ENCODE measurements around the gene VPS4A. TPM values are rescaled to one million over a fixed set of nuclear protein-coding genes. Genes with fewer than 3 reads are reported as not detected.

The VPS4A gene
- polyA plus RNA-seq, 1 donor from 2014 or later: 46.3 TPM

DNA sequence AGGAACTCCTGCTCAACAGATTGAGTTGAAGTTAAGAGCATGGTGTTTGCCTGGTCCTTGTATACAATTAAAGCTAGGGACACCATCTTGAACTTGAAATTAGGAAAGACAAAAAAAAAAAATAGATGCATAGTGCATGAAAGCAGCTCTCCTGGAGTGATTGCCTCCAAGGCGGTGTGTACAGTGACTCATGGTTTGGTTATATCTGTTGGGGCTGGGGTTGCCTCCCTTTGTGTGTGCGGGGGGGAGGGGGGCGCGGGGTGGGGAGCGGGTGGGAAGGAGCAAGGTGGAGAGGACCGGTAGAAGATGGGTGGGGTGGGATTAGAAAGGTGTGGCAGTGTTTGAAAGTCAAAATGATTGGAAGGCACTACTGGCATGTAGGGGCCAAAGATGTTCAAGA is 37.1 kb downstream of the VPS4A start:
- Histone ChIP-seq H3K27me3 (ENCODE audit: insufficient read depth, low read depth, low read length) (no peaks in the 10 kb centered on the region), H2AFZ (ENCODE audit: low read depth, low read length) (no peak overlapping the region), H3K4me3 (ENCODE audit: low read length) (no peak overlapping the region), H3K79me2 (replicated peaks; ENCODE audit: insufficient read depth, low read length) (no peaks in the 10 kb centered on the region), H3K27ac (ENCODE audit: low read length) (no peak overlapping the region), H3K9me2 (ENCODE audit: insufficient read depth, low read length) (no peaks in the 10 kb centered on the region), H3F3A (ENCODE audit: insufficient read depth, low read length, poor library complexity, severe bottlenecking) (no peaks in the 10 kb centered on the region), H4K20me1 (ENCODE audit: insufficient read depth) (no peaks in the 10 kb centered on the region), H3K9me3 (ENCODE audit: low read length) (no peaks in the 10 kb centered on the region), H3K36me3 (ENCODE audit: insufficient read depth, low read length) (no peaks in the 10 kb centered on the region), H3K4me2 (ENCODE audit: low read length) (no peak overlapping the region), H3K9ac (ENCODE audit: low read length) (no peak overlapping the region)
- TF ChIP-seq EZH2 (IDR thresholded peaks at IDR 0.05; ENCODE audit: borderline replicate concordance, insufficient read depth, low read length, poor library complexity, severe bottlenecking) (no peak), POLR2AphosphoS5 (IDR thresholded peaks at IDR 0.05) (no peak), EP300 (conservative IDR thresholded peaks at IDR 0.05; ENCODE audit: poor library complexity, severe bottlenecking) (no peak), SMC3 (conservative IDR thresholded peaks at IDR 0.05; ENCODE audit: poor library complexity) (no peak), MXI1 (conservative IDR thresholded peaks at IDR 0.05; ENCODE audit: poor library complexity, severe bottlenecking) (no peak), RAD21 (conservative IDR thresholded peaks at IDR 0.05) (no peak), TAF1 (IDR thresholded peaks at IDR 0.05; ENCODE audit: low read depth) (no peak)
- TF ChIP-seq, protein P1, sequence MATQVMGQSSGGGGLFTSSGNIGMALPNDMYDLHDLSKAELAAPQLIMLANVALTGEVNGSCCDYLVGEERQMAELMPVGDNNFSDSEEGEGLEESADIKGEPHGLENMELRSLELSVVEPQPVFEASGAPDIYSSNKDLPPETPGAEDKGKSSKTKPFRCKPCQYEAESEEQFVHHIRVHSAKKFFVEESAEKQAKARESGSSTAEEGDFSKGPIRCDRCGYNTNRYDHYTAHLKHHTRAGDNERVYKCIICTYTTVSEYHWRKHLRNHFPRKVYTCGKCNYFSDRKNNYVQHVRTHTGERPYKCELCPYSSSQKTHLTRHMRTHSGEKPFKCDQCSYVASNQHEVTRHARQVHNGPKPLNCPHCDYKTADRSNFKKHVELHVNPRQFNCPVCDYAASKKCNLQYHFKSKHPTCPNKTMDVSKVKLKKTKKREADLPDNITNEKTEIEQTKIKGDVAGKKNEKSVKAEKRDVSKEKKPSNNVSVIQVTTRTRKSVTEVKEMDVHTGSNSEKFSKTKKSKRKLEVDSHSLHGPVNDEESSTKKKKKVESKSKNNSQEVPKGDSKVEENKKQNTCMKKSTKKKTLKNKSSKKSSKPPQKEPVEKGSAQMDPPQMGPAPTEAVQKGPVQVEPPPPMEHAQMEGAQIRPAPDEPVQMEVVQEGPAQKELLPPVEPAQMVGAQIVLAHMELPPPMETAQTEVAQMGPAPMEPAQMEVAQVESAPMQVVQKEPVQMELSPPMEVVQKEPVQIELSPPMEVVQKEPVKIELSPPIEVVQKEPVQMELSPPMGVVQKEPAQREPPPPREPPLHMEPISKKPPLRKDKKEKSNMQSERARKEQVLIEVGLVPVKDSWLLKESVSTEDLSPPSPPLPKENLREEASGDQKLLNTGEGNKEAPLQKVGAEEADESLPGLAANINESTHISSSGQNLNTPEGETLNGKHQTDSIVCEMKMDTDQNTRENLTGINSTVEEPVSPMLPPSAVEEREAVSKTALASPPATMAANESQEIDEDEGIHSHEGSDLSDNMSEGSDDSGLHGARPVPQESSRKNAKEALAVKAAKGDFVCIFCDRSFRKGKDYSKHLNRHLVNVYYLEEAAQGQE (IDR thresholded peaks at IDR 0.05; ENCODE audit: borderline replicate concordance): no peak
- TF ChIP-seq, protein P2, sequence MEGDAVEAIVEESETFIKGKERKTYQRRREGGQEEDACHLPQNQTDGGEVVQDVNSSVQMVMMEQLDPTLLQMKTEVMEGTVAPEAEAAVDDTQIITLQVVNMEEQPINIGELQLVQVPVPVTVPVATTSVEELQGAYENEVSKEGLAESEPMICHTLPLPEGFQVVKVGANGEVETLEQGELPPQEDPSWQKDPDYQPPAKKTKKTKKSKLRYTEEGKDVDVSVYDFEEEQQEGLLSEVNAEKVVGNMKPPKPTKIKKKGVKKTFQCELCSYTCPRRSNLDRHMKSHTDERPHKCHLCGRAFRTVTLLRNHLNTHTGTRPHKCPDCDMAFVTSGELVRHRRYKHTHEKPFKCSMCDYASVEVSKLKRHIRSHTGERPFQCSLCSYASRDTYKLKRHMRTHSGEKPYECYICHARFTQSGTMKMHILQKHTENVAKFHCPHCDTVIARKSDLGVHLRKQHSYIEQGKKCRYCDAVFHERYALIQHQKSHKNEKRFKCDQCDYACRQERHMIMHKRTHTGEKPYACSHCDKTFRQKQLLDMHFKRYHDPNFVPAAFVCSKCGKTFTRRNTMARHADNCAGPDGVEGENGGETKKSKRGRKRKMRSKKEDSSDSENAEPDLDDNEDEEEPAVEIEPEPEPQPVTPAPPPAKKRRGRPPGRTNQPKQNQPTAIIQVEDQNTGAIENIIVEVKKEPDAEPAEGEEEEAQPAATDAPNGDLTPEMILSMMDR (IDR thresholded peaks at IDR 0.05; ENCODE audit: poor library complexity, severe bottlenecking): no peak

DNA sequence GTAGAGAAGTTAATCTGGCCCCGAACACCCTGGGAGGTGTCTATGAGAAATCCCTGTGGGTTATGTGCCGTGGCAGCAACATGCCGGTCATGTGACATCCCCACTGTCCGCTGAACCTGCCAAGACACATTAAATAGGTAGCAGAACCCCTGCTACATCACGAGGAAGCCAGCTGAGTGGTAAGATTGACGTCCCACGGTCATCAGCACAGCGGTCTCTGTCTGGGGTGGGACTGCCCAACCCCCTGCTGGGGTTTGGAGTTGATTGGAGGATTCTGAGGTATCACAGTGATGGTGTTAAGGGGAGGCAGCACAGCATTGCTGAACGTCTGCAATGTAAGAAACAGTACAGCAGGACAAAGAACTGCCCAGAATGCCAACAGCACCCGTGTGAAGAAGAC is 38.4 kb downstream of the VPS4A start:
- H3K27ac ChIP-seq (ENCODE audit: low read length): no peak overlapping the region

More for the DNA sequence above, 38.4 kb downstream of the VPS4A start:
- Histone ChIP-seq H3K9me3 (ENCODE audit: low read length) (no peaks in the 10 kb centered on the region), H3K4me2 (ENCODE audit: low read length) (no peak overlapping the region), H3K4me3 (ENCODE audit: low read length) (no peak overlapping the region), H4K20me1 (ENCODE audit: insufficient read depth) (no peaks in the 10 kb centered on the region), H3F3A (ENCODE audit: insufficient read depth, low read length, poor library complexity, severe bottlenecking) (no peaks in the 10 kb centered on the region), H3K9me2 (ENCODE audit: insufficient read depth, low read length) (no peaks in the 10 kb centered on the region), H3K9ac (ENCODE audit: low read length) (no peak overlapping the region), H3K27me3 (ENCODE audit: insufficient read depth, low read depth, low read length) (no peaks in the 10 kb centered on the region), H3K79me2 (replicated peaks; ENCODE audit: insufficient read depth, low read length) (no peaks in the 10 kb centered on the region), H2AFZ (ENCODE audit: low read depth, low read length) (no peak overlapping the region), H3K36me3 (ENCODE audit: insufficient read depth, low read length) (no peaks in the 10 kb centered on the region)
- no peak for TF ChIP-seq EZH2 (IDR thresholded peaks at IDR 0.05; ENCODE audit: borderline replicate concordance, insufficient read depth, low read length, poor library complexity, severe bottlenecking)
- no peak for TF ChIP-seq EP300 (conservative IDR thresholded peaks at IDR 0.05; ENCODE audit: poor library complexity, severe bottlenecking)
- no peak for TF ChIP-seq TAF1 (IDR thresholded peaks at IDR 0.05; ENCODE audit: low read depth)
- TF ChIP-seq MXI1 (conservative IDR thresholded peaks at IDR 0.05; ENCODE audit: poor library complexity, severe bottlenecking): no peak
- TF ChIP-seq POLR2AphosphoS5 (IDR thresholded peaks at IDR 0.05): no peak
- TF ChIP-seq SMC3 (conservative IDR thresholded peaks at IDR 0.05; ENCODE audit: poor library complexity): no peak
- no peak for TF ChIP-seq RAD21 (conservative IDR thresholded peaks at IDR 0.05)
- TF ChIP-seq, protein P1 (IDR thresholded peaks at IDR 0.05; ENCODE audit: borderline replicate concordance): no peak
- TF ChIP-seq, protein P2 (IDR thresholded peaks at IDR 0.05; ENCODE audit: poor library complexity, severe bottlenecking): no peak
